Panc1 (cell line): ENCODE results near the gene DAB1. TPM values are rescaled to one million over a fixed set of nuclear protein-coding genes. Genes with fewer than 3 reads are reported as not detected.

Source experiments
- ATAC-seq: fragments of 200-7000 bp; cut with Tn5 transposase; 2 replicates; pipeline ENCODE4 v1.9.1; 2020; ENCODE audit warnings: mild to moderate bottlenecking, moderate library complexity
- BruUV-seq: library from RNA; stranded (reverse); fragments of 400-500 nt; replicated peaks from 2 replicates; lab custom pipeline; 2021; lab: Mats Ljungman, UMichigan
- CTCF ChIA-PET: fragments of 300-600 bp; sonication (Branson Sonifier 250); formaldehyde crosslinking; loops from one replicate; lab custom pipeline; 2022; ENCODE audit warnings: antibody characterized with exemption; lab: Charles Lee
- POLR2A ChIA-PET: fragments of 300-600 bp; sonication (Branson Sonifier 250); formaldehyde crosslinking; loops from one replicate; lab custom pipeline; 2022; ENCODE audit warnings: antibody characterized with exemption; lab: Charles Lee
- DNase-seq: peaks from one replicate; pipeline ENCODE4 v3.0.0-alpha.2; 2010; ENCODE audit warnings: low read depth, low spot score
- H3K27ac ChIP-seq: 2 replicates; pipeline ENCODE4 v1.5.1; 2011; ENCODE audit warnings: mild to moderate bottlenecking, low read length, inconsistent platforms
- H3K27me3 ChIP-seq: fragments of 200-500 bp; sonication (Bioruptor generic); 2 replicates; pipeline ENCODE4 v1.6.0; 2014; ENCODE audit warnings: low read length, inconsistent platforms; ENCODE audit not compliant: control insufficient read depth, insufficient read depth
- H3K36me3 ChIP-seq: fragments of 200-500 bp; sonication (Bioruptor generic); 2 replicates; pipeline ENCODE4 v1.5.1; 2014; ENCODE audit warnings: inconsistent platforms, mild to moderate bottlenecking, low read length, moderate library complexity; ENCODE audit not compliant: control insufficient read depth, insufficient read depth
- H3K4me1 ChIP-seq: 2 replicates; pipeline ENCODE4 v1.5.1; 2011; ENCODE audit warnings: inconsistent platforms, mild to moderate bottlenecking, low read length, moderate library complexity; ENCODE audit not compliant: control insufficient read depth, insufficient read depth
- H3K4me3 ChIP-seq, 2 experiments: 2 replicates each; pipeline ENCODE4 v1.5.1; 2011 to 2012; ENCODE audit warnings: low read depth in 2 of 2, low read length in 2 of 2, mild to moderate bottlenecking in 2 of 2, inconsistent platforms in 1 of 2, moderate library complexity in 1 of 2
- H3K9me3 ChIP-seq: fragments of 200-500 bp; sonication (Bioruptor generic); 2 replicates; pipeline ENCODE4 v1.5.1; 2014; ENCODE audit warnings: low read depth, mild to moderate bottlenecking, inconsistent platforms, low read length, moderate library complexity; ENCODE audit not compliant: control insufficient read depth, insufficient read depth
- CTCF ChIP-seq: fragments of 450-650 bp; IDR thresholded peaks from 2 replicates; pipeline ENCODE4 v1.5.1; 2017; ENCODE audit warnings: mild to moderate bottlenecking
- POLR2AphosphoS5 ChIP-seq: IDR thresholded peaks from 2 replicates; pipeline ENCODE4 v1.6.1; 2012; ENCODE audit warnings: mild to moderate bottlenecking, low read depth, low read length, moderate library complexity
- REST ChIP-seq, 2 experiments: IDR thresholded peaks; 2 replicates each; pipeline ENCODE4 v1.6.1; 2011 to 2012; ENCODE audit warnings: low read depth in 2 of 2, control low read depth in 1 of 2, low read length in 1 of 2, mild to moderate bottlenecking in 1 of 2, moderate library complexity in 1 of 2; ENCODE audit not compliant: insufficient read depth in 1 of 2
- SIN3A ChIP-seq: IDR thresholded peaks from 2 replicates; pipeline ENCODE4 v1.6.1; 2012; ENCODE audit warnings: low read depth, mild to moderate bottlenecking, low read length, moderate library complexity, borderline replicate concordance; ENCODE audit not compliant: insufficient read depth
- TCF7L2 ChIP-seq: IDR thresholded peaks from 2 replicates; pipeline ENCODE4 v1.6.1; 2011; ENCODE audit warnings: mild to moderate bottlenecking, low read depth, low read length, inconsistent platforms
- in situ Hi-C: cut with HindIII; loops from 2 replicates; pipeline ENCODE4 v1.10.0; 2016; ENCODE audit warnings: low sequenced_read_pairs, low pct_unique_long_range_greater_than_20kb
- intact Hi-C: fragments of 100-400 bp; cut with micrococcal nuclease; formaldehyde crosslinking; loops from one replicate; pipeline ENCODE4 v1.10.0; 2022; ENCODE audit not compliant: unreplicated experiment
- total RNA-seq: library from RNA; stranded (reverse); gene quantifications from one replicate; pipeline ENCODE4 v1.2.1, GENCODE V29; 2021; ENCODE audit not compliant: unreplicated experiment

DAB1 gene
- total RNA-seq, 1 experiment from 2014 or later = 0.05 TPM

- in situ Hi-C loops = no loop called here
- BruUV-seq = no TSS peak
- DNase-seq (no peak), ATAC-seq (no peak)
- ChIA-PET POLR2A (no interaction called here), CTCF (no interaction called here)
- intact Hi-C loops = no loop called here
- Histone ChIP-seq H3K4me3 (no peak overlapping the region), H3K36me3 (no peaks in the 10 kb centered on the region), H3K4me1 (no peaks in the 10 kb centered on the region), H3K27me3 (no peaks in the 10 kb centered on the region; the same call in 1 of the 2 replicates), H3K27ac (no peak overlapping the region), H3K9me3 (no peaks in the 10 kb centered on the region)
- TF ChIP-seq POLR2AphosphoS5 (no peak), SIN3A (no peak), CTCF (no peak), REST (IDR thresholded peaks at IDR 0.05; ENCODE audit: insufficient read depth in 1 of 2, low read depth in 2 of 2, low read length in 1 of 2) (no peak), TCF7L2 (no peak)
These were observed 146.9 kb downstream of the DAB1 start for GRCh38 chr1:57276918-57277317.

GRCh38 chr1:57272601-57273000, 151.3 kb downstream of the DAB1 start:
- ATAC-seq = no peak
- POLR2A ChIA-PET = no interaction called here

More at GRCh38 chr1:57272601-57273000, 151.3 kb downstream of the DAB1 start:
- Histone ChIP-seq H3K4me3 (no peak overlapping the region), H3K9me3 (no peaks in the 10 kb centered on the region), H3K4me1 (no peaks in the 10 kb centered on the region), H3K36me3 (no peaks in the 10 kb centered on the region), H3K27me3 (no peaks in the 10 kb centered on the region; the same call in 1 of the 2 replicates), H3K27ac (no peak overlapping the region)
- in situ Hi-C loops (no loop called here), intact Hi-C loops (no loop called here)
- BruUV-seq = no TSS peak
- TF ChIP-seq SIN3A = no peak
- no peak for TF ChIP-seq CTCF
- TF ChIP-seq REST (IDR thresholded peaks at IDR 0.05; ENCODE audit: insufficient read depth in 1 of 2, low read depth in 2 of 2, low read length in 1 of 2) = no peak
- no peak for TF ChIP-seq POLR2AphosphoS5
- TF ChIP-seq TCF7L2 = no peak
- no peak for DNase-seq
- CTCF ChIA-PET = no interaction called here
